RPMI7951 (cell line): ENCODE results near the gene TSEN2. TPM values are rescaled to one million over a fixed set of nuclear protein-coding genes. Genes with fewer than 3 reads are reported as not detected.
"Not testable (repeated sequence)": the region's sequence is repeated elsewhere in the genome, so short reads cannot be mapped to it uniquely, and the experiment has no call there.

Experiments
- DNase-seq: peaks from one replicate; pipeline ENCODE4 v3.0.0-alpha.2; 2012; ENCODE audit warnings: low read depth
- total RNA-seq: library from RNA; depleted of rRNA; stranded (reverse); fragments of >200 nt; shearing (Covaris generic); gene quantifications from 2 replicates; pipeline ENCODE4 v1.2.3, GENCODE V29; 2014

The TSEN2 gene
- total RNA-seq, 1 experiment from 2014 or later: 12.4 TPM

GRCh38 chr3:12451960-12452359, 32.3 kb upstream of the TSEN2 start:
- no peak for DNase-seq

- no peak for DNase-seq
These were observed 31.6 kb upstream of the TSEN2 start for GRCh38 chr3:12452361-12453330.

- DNase-seq: no peak
These were observed 30.0 kb upstream of the TSEN2 start for GRCh38 chr3:12454076-12454815.

GRCh38 chr3:12454816-12455121, 29.5 kb upstream of the TSEN2 start:
- DNase-seq: no peak

DNA sequence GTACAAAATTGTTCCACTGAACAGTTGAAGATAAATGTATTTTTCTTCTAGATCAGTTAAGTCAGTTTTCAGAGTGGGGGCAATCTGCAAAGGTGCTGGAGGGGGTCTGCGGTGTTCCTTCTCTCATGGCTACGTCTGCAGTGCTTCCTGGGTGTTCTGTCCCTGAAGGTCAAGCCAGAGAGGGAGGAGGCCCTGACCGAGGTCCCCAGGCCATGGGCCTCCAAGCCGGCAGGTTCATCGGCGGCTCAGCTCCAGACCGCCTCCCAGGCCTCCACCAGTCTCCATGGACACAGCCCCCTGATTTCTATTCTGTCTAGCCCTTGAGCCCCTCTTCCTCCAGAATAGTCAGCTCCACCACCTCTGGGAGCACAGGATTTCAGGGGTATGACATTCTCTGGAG, 28.5 kb upstream of the TSEN2 start:
- no peak for DNase-seq

GRCh38 chr3:12456441-12456840, 27.8 kb upstream of the TSEN2 start:
- no peak for DNase-seq

DNA sequence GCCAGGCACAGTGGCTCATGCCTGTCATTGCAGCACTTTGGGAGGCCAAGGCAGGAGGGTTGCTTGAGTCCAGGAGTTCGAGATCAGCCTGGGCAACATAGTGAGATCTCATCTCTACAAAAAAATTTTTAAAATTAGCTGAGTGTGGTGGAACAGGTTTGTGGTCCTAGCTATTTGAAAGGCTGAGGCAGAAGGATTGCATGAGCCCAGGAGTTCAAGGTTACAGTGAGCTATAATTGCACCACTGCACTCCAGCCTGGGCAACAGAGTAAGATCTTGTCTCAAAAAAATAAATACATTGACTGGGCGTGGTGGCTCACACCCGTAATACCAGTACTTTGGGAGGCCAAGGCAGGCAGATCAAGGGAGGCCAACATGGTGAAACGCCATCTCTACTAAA, 26.9 kb upstream of the TSEN2 start:
- not testable (repeated sequence) for DNase-seq

DNA sequence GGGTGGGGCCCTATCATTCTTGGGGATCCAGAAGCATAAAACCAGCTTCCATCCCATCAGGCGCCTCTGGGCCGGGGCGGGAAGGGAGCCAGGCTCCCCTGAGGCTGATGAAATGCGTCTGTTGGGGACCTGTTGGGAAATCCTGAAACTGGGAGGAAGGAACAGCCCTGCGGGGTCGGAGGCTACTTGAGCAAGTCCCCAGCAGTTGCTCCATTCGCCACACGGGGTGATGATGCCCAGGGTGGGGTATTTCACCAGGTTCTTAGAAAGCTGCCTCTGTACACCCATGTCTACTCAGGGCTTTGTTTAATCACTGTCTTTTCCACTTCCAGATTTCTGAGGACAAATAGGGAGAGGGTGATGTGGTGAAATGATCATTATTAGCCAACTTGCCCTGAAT, 25.4 kb upstream of the TSEN2 start:
- peak; percentile 41 for DNase-seq

DNA sequence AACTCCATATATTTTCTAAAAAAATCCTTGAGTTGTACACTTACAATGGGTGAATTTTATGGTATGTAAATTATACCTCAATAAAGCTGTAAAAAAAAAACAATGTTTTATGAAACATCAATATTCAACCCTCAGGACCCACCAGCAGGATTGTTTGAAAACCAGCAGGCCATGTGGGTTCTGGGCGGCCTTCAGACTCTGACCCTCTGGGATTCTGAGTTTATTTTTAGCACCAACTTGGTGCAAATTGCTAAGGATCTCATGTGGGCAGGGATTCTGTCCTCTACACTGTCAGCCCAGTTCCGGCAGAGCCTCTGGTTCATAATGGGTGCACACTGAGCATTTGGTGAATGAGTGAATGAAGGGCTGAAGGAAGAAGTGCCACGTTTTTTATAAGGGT, 24.2 kb upstream of the TSEN2 start:
- no peak for DNase-seq

GRCh38 chr3:12461097-12461649, 23.1 kb upstream of the TSEN2 start:
- peak; percentile 50 for DNase-seq

- DNase-seq: peak; percentile 72
These were observed 21.9 kb upstream of the TSEN2 start for GRCh38 chr3:12462159-12462947.

GRCh38 chr3:12463686-12464085, 20.6 kb upstream of the TSEN2 start:
- no peak for DNase-seq

- DNase-seq: no peak
These were observed 20.1 kb upstream of the TSEN2 start for GRCh38 chr3:12464181-12464580.

DNA sequence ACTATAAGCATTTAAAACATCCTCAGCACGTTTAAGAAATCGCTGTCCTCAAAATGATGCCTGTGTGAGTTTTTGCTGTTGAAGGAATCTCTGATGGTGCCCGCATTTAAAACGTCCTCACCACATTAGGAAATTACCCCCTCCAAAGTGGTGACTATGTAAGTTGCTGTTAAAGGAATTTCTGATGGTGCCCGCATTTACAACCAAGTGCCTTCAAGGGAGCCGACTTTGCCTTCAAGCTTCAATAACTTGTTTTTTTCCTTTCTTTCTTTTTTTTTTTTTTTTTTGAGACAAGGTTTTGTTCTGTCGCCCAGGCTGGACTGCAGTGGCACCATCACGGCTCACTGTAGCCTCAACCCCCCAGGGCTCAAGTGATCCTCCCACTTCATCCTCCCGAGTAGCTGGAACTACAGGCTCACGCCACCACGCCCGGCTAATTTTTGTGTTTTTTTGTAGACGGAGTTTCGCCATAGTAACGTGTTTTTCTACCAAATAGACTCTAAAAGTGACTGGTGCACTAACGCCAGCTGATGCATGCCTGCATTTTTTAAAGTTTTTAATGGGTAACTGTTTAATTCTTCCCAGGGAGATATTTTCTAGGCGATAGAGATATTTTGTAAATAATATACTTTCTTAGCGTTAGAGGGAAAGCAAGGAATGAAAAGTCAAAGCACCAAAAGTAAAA, 19.0 kb upstream of the TSEN2 start:
- DNase-seq: no peak

DNA sequence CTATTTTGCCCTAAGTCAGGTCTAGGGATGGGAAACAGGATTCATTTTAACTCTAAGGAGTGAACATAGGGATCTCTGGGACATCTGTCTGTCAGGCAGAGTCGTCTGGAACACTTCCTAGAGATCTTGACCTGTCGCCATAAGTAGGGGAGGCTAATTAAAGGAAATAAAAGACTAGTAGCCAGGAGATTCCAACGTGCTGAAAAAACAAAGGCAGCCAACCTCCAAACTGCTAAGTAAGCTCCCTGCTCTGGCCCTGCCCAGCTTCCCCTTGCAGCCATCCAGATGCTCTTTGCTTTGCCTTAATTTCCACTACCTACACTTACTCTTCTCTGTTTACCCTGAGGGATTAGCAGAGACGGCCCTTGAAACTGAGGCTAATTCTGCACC, 18.4 kb upstream of the TSEN2 start:
- DNase-seq: no peak

DNA sequence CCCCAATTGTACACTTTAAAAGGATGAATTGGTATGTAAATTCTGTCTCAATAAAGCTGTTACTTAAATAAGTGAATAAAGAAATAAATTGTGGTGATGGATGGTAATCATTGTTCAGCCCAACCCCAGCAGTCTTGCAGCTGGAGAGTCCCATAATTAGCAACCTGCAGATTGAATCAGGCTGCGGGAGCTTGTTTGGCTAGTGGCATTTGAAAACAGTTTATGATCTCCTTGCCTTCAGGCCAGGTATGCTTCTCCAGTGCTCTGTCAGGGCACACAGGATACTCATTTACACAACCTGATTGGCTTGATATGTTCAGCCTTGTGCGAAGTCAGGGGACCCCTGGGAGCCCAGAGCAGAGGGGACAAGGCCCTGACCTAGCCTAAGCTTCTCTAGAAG, 16.5 kb upstream of the TSEN2 start:
- no peak for DNase-seq

DNA sequence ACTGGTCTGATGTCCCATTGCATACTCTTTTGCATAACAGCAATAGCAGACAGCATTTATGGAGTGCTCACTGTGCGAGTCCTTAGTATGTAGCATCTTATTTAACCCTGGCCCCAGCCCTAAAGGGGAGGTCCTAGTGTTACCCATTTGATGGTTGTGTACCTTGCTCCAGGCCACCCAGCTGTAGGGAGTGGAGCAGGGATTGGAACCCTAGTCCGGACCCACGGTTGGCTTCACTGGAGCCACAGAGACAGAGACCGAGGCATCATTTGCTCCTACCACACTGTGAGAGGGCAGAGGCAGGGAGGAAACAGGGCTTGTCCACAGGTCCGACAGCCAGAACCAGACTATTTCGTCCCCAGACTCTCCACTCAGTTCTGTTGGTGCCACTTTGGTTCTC, 16.0 kb upstream of the TSEN2 start:
- no peak for DNase-seq

DNA sequence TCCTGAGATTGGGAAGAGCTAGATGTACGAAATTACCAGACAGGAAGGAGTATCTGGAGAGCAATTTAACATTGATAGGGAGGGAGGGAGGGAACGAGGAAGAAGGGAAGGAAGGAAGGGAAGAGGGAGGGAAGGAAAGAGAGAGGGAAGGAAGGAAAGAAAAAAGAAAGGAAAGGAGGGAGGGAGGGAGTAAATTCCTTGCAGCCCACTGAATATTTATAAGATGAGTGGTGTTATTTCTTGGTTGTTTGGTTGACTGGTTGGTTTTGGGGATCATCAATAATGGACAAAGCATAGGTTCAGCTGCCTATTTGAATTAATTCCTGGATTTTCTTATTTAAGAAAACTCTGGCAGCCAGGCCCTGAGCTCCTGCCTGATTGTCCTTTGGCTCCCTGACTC, 15.5 kb upstream of the TSEN2 start:
- no peak for DNase-seq

GRCh38 chr3:12469222-12469621, 15.1 kb upstream of the TSEN2 start:
- not testable (repeated sequence) for DNase-seq

- DNase-seq: peak; percentile 42
These were observed 14.2 kb upstream of the TSEN2 start for GRCh38 chr3:12470111-12470510.

GRCh38 chr3:12470680-12471079, 13.6 kb upstream of the TSEN2 start:
- no peak for DNase-seq
